Measurements from ENCODE around the gene NEU3. TPM values are rescaled to one million over a fixed set of nuclear protein-coding genes. Genes with fewer than 3 reads are reported as not detected.

NEU3 gene
- total and polyA plus RNA-seq, 2 of the 13 experiments (the other 11 are each of a cell fraction or from before 2014, with no cell fraction given), result 6.3 to 15.3 TPM

DNA sequence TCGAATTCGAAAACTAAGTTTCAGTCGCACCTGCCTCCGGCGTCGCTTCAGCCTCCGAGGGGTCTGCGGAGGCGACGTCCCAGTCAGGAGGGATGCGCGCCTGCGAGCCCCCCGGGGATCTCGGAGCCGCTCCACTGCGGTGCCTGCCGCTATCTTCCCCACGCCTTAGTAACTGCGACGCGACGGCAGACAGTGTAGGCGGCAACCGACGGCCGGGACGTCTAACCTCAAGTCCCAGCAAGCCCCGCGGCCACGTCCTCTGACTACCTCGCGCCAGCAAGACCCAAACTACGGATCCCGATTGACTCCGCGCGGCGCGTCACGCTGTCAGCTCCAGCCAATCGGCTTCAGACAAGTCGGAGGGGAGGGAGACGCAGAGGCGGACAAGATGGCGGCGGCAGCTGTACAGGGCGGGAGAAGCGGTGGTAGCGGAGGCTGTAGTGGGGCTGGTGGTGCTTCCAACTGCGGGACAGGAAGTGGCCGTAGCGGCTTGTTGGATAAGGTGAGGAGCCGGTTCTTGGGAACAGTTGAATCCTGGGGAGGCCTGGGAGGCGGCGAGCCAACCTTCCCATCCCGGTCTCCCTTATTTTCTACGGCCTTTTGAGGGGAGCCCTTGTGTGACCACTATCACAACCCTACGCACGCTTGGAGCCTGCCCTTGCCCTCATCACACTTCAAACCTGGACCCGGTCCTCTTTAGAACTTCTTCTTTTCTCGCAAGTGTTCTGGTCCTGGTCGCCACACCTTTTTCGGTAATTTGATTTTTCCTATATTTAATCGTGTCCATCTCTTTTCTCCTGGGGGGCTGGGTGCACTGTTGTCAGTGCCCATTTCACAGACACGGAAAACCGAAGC is 39.6 kb upstream of the NEU3 start, which contains the start of the genes SPCS2 and XRRA1 (continued):
- TF ChIP-seq ZNF235 (CRISPR knock-in tag; IDR thresholded peaks at IDR 0.05; ENCODE audit: borderline replicate concordance) (no peak), ATF2 (CRISPR knock-in tag; IDR thresholded peaks at IDR 0.05) (peak; percentile 66; the same call in 1 of the 2 replicates), THAP11 (CRISPR knock-in tag; IDR thresholded peaks at IDR 0.05) (peak; percentile 98), NFIC (IDR thresholded peaks at IDR 0.05; ENCODE audit: low read length) (no peak), SRSF1 (optimal IDR thresholded peaks at IDR 0.05; ENCODE audit: low read depth, low read length) (peak; percentile 77), NFRKB (IDR thresholded peaks at IDR 0.05) (peak; percentile 92), POLR2G (IDR thresholded peaks at IDR 0.05; ENCODE audit: low read depth, low read length) (peak; percentile 90), ZNF264 (CRISPR knock-in tag; IDR thresholded peaks at IDR 0.05) (peak; percentile 59; the same call in 1 of the 2 replicates), BCL6 (CRISPR knock-in tag; IDR thresholded peaks at IDR 0.05) (peak; percentile 43), ZNF790 (CRISPR knock-in tag; IDR thresholded peaks at IDR 0.05; ENCODE audit: borderline replicate concordance) (0 out of 2 replicates have a peak, but pooled peaks have one; percentile 58), ZNF121 (CRISPR knock-in tag; IDR thresholded peaks at IDR 0.05) (peak; percentile 40; the same call in 1 of the 2 replicates), ZNF572 (CRISPR knock-in tag; IDR thresholded peaks at IDR 0.05) (peak; percentile 84)
- TF ChIP-seq, protein P1, sequence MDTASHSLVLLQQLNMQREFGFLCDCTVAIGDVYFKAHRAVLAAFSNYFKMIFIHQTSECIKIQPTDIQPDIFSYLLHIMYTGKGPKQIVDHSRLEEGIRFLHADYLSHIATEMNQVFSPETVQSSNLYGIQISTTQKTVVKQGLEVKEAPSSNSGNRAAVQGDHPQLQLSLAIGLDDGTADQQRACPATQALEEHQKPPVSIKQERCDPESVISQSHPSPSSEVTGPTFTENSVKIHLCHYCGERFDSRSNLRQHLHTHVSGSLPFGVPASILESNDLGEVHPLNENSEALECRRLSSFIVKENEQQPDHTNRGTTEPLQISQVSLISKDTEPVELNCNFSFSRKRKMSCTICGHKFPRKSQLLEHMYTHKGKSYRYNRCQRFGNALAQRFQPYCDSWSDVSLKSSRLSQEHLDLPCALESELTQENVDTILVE (CRISPR knock-in tag; IDR thresholded peaks at IDR 0.05), result peak; percentile 39; the same call in 1 of the 2 replicates
- TF ChIP-seq, protein P2, sequence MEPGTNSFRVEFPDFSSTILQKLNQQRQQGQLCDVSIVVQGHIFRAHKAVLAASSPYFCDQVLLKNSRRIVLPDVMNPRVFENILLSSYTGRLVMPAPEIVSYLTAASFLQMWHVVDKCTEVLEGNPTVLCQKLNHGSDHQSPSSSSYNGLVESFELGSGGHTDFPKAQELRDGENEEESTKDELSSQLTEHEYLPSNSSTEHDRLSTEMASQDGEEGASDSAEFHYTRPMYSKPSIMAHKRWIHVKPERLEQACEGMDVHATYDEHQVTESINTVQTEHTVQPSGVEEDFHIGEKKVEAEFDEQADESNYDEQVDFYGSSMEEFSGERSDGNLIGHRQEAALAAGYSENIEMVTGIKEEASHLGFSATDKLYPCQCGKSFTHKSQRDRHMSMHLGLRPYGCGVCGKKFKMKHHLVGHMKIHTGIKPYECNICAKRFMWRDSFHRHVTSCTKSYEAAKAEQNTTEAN (CRISPR knock-in tag; conservative IDR thresholded peaks at IDR 0.05), result peak; percentile 60; the same call in 1 of the 2 replicates
- TF ChIP-seq, protein P3, sequence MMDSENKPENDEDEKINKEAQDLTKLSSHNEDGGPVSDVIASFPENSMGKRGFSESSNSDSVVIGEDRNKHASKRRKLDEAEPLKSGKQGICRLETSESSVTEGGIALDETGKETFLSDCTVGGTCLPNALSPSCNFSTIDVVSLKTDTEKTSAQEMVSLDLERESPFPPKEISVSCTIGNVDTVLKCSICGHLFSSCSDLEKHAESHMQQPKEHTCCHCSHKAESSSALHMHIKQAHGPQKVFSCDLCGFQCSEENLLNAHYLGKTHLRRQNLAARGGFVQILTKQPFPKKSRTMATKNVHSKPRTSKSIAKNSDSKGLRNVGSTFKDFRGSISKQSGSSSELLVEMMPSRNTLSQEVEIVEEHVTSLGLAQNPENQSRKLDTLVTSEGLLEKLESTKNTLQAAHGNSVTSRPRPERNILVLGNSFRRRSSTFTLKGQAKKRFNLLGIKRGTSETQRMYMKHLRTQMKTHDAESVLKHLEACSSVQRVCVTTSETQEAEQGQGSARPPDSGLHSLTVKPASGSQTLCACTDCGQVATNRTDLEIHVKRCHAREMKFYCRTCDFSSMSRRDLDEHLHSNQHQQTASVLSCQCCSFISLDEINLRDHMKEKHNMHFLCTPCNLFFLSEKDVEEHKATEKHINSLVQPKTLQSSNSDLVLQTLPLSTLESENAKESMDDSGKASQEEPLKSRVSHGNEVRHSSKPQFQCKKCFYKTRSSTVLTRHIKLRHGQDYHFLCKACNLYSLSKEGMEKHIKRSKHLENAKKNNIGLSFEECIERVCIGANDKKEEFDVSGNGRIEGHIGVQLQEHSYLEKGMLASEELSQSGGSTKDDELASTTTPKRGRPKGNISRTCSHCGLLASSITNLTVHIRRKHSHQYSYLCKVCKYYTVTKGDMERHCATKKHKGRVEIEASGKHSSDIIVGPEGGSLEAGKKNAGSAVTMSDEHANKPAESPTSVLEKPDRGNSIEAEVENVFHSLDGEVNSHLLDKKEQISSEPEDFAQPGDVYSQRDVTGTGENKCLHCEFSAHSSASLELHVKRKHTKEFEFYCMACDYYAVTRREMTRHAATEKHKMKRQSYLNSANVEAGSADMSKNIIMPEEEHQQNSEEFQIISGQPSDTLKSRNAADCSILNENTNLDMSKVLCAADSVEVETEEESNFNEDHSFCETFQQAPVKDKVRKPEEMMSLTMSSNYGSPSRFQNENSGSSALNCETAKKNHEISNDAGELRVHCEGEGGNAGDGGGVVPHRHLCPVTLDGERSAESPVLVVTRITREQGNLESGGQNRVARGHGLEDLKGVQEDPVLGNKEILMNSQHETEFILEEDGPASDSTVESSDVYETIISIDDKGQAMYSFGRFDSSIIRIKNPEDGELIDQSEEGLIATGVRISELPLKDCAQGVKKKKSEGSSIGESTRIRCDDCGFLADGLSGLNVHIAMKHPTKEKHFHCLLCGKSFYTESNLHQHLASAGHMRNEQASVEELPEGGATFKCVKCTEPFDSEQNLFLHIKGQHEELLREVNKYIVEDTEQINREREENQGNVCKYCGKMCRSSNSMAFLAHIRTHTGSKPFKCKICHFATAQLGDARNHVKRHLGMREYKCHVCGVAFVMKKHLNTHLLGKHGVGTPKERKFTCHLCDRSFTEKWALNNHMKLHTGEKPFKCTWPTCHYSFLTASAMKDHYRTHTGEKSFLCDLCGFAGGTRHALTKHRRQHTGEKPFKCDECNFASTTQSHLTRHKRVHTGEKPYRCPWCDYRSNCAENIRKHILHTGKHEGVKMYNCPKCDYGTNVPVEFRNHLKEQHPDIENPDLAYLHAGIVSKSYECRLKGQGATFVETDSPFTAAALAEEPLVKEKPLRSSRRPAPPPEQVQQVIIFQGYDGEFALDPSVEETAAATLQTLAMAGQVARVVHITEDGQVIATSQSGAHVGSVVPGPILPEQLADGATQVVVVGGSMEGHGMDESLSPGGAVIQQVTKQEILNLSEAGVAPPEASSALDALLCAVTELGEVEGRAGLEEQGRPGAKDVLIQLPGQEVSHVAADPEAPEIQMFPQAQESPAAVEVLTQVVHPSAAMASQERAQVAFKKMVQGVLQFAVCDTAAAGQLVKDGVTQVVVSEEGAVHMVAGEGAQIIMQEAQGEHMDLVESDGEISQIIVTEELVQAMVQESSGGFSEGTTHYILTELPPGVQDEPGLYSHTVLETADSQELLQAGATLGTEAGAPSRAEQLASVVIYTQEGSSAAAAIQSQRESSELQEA (CRISPR knock-in tag; IDR thresholded peaks at IDR 0.05; ENCODE audit: not compliant biosample characterization), result no peak
